Measurements from ENCODE around the gene CST7.

DNA sequence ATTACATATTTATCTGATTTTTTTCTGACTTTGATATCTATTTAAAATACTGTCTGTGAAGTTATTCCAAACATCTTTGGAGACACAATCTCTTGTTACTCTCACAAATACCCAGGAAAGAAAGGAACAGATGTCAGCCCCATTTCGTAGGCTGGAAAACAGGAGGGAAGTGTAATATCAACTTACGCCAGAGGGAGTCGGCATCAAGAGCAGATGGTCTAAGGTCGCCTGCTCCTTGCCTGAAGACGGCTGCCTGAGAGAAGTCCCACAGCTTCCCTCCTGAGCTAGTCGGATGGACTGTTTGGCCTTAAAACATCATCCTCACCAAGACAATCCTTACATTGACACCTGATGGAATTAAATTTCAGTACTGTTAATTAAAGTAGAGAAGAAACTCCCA is 13.4 kb downstream of the CST7 start:
- TF ChIP-seq CTCF (IDR thresholded peaks at IDR 0.05; ENCODE audit: poor library complexity, severe bottlenecking) (no peak), POLR2AphosphoS5 (IDR thresholded peaks at IDR 0.05) (no peak), RAD21 (conservative IDR thresholded peaks at IDR 0.05) (no peak), EP300 (conservative IDR thresholded peaks at IDR 0.05; ENCODE audit: poor library complexity, severe bottlenecking) (no peak)
- TF ChIP-seq, protein P1, sequence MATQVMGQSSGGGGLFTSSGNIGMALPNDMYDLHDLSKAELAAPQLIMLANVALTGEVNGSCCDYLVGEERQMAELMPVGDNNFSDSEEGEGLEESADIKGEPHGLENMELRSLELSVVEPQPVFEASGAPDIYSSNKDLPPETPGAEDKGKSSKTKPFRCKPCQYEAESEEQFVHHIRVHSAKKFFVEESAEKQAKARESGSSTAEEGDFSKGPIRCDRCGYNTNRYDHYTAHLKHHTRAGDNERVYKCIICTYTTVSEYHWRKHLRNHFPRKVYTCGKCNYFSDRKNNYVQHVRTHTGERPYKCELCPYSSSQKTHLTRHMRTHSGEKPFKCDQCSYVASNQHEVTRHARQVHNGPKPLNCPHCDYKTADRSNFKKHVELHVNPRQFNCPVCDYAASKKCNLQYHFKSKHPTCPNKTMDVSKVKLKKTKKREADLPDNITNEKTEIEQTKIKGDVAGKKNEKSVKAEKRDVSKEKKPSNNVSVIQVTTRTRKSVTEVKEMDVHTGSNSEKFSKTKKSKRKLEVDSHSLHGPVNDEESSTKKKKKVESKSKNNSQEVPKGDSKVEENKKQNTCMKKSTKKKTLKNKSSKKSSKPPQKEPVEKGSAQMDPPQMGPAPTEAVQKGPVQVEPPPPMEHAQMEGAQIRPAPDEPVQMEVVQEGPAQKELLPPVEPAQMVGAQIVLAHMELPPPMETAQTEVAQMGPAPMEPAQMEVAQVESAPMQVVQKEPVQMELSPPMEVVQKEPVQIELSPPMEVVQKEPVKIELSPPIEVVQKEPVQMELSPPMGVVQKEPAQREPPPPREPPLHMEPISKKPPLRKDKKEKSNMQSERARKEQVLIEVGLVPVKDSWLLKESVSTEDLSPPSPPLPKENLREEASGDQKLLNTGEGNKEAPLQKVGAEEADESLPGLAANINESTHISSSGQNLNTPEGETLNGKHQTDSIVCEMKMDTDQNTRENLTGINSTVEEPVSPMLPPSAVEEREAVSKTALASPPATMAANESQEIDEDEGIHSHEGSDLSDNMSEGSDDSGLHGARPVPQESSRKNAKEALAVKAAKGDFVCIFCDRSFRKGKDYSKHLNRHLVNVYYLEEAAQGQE (IDR thresholded peaks at IDR 0.05; ENCODE audit: borderline replicate concordance): no peak
